OCI-LY3 (cell line): ENCODE measurements around the gene A3GALT2.

Experiments
- CTCF ChIP-seq: fragments of 200-600, 300-600 bp; sonication (generic); IDR thresholded peaks from 2 replicates; pipeline ENCODE4 v1.5.1; 2014; ENCODE audit warnings: antibody characterized with exemption, low read length, low read depth
- EZH2phosphoT487 ChIP-seq: fragments of 200-600 bp; shearing (Covaris generic); IDR thresholded peaks from 2 replicates; pipeline ENCODE4 v1.6.1; 2018; ENCODE audit warnings: antibody characterized with exemption, mixed run types, low read depth

GRCh38 chr1:33360367-33360766 is 39.5 kb upstream of the A3GALT2 start:
- TF ChIP-seq CTCF (no peak), EZH2phosphoT487 (no peak)
